BE2C (cell line): ENCODE results near the gene RAB3IP.

Experiments
- DNase-seq: peaks from one replicate; pipeline ENCODE4 v3.0.0-alpha.2; 2020
- H3K27me3 ChIP-seq: fragments of 250-450 bp; sonication (Bioruptor Pico); 2 replicates; pipeline ENCODE4 v1.5.1; 2020; ENCODE audit warnings: mild to moderate bottlenecking
- H3K36me3 ChIP-seq: fragments of 250-450 bp; sonication (Bioruptor Pico); 2 replicates; pipeline ENCODE4 v1.5.1; 2020; ENCODE audit warnings: mild to moderate bottlenecking
- H3K4me1 ChIP-seq: fragments of 250-450 bp; sonication (Bioruptor Pico); 2 replicates; pipeline ENCODE4 v1.5.1; 2020
- H3K4me3 ChIP-seq: 2 replicates; pipeline ENCODE4 v1.5.1; 2011; ENCODE audit warnings: low read depth, low read length
- H3K9me3 ChIP-seq: fragments of 250-450 bp; sonication (Bioruptor Pico); 2 replicates; pipeline ENCODE4 v1.5.1; 2020
- TF ChIP-seq, protein P1 (sequence below): IDR thresholded peaks from 2 replicates; pipeline ENCODE4 v1.5.1; 2012; ENCODE audit warnings: mild to moderate bottlenecking, low read depth, low read length

The RAB3IP gene

DNA sequence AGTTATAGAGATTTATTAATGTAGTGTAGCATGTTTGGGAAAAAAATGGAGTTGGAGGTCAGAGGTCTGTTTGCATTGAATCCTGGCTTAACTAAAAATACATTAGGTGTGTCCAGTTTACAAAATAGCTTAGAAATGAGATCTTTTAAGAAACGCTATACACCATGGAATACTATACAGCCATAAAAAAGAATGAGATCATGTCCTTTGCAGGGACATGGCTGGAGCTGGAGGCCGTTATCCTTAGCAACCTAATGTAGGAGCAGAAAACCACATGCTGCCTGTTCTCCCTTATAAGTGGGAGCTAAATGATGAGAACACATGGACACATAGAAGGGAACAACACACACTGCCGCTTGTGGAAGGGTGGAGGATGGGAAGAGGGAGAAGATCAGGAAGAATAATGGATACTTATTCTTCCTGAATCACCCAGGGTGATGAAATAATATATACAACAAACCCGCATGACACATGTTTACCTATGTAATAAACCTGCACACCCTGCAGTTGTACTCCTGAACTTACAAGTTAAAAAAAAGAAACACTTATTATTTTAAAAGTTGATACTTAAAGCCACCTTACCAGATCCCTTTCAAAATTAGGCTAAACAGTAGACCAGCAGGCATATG lies 72.3 kb downstream of the RAB3IP start:
- H3K4me1 ChIP-seq: no peaks in the 10 kb centered on the region
- no peaks in the 10 kb centered on the region for H3K27me3 ChIP-seq
- TF ChIP-seq, protein P1, sequence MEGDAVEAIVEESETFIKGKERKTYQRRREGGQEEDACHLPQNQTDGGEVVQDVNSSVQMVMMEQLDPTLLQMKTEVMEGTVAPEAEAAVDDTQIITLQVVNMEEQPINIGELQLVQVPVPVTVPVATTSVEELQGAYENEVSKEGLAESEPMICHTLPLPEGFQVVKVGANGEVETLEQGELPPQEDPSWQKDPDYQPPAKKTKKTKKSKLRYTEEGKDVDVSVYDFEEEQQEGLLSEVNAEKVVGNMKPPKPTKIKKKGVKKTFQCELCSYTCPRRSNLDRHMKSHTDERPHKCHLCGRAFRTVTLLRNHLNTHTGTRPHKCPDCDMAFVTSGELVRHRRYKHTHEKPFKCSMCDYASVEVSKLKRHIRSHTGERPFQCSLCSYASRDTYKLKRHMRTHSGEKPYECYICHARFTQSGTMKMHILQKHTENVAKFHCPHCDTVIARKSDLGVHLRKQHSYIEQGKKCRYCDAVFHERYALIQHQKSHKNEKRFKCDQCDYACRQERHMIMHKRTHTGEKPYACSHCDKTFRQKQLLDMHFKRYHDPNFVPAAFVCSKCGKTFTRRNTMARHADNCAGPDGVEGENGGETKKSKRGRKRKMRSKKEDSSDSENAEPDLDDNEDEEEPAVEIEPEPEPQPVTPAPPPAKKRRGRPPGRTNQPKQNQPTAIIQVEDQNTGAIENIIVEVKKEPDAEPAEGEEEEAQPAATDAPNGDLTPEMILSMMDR: no peak
- no peaks in the 10 kb centered on the region for H3K9me3 ChIP-seq
- no peaks in the 10 kb centered on the region for H3K36me3 ChIP-seq
- no peak overlapping the region for H3K4me3 ChIP-seq
- no peak for DNase-seq

DNA sequence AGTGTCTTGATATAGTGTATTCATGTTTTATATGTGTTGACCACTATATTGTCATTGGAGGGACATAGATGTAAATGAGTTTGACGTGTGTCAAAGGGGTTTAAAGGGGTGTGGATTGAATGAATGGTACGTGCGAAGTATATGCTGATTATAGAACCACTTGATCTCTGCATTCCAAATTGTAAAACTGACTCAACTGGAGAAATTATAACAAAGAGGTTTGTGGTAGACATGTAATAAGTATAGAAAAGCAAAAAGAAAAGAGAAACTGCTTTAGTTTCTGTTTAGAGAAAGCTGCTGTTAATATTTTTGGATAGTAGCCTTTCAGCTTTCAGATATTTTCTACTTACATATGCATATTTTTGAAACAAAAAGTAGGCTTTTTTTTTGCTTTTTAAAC lies 77.4 kb downstream of the RAB3IP start:
- Histone ChIP-seq H3K36me3 (no peaks in the 10 kb centered on the region), H3K9me3 (no peaks in the 10 kb centered on the region), H3K4me3 (no peak overlapping the region), H3K4me1 (no peaks in the 10 kb centered on the region), H3K27me3 (no peaks in the 10 kb centered on the region)
- no peak for DNase-seq
- TF ChIP-seq, protein P1: no peak

GRCh38 chr12:69821032-69821455 lies 82.4 kb downstream of the RAB3IP start:
- no peaks in the 10 kb centered on the region for H3K9me3 ChIP-seq
- TF ChIP-seq, protein P1: no peak
- no peaks in the 10 kb centered on the region for H3K4me1 ChIP-seq
- H3K36me3 ChIP-seq: no peaks in the 10 kb centered on the region
- H3K27me3 ChIP-seq: no peaks in the 10 kb centered on the region
- H3K4me3 ChIP-seq: no peak overlapping the region
- no peak for DNase-seq

- H3K4me3 ChIP-seq: no peak overlapping the region
- no peaks in the 10 kb centered on the region for H3K4me1 ChIP-seq
- DNase-seq: peak; percentile 14
- H3K36me3 ChIP-seq: no peaks in the 10 kb centered on the region
- TF ChIP-seq, protein P1: no peak
- H3K9me3 ChIP-seq: no peaks in the 10 kb centered on the region
- no peaks in the 10 kb centered on the region for H3K27me3 ChIP-seq
Measured at GRCh38 chr12:69821456-69822159, 82.9 kb downstream of the RAB3IP start.

DNA sequence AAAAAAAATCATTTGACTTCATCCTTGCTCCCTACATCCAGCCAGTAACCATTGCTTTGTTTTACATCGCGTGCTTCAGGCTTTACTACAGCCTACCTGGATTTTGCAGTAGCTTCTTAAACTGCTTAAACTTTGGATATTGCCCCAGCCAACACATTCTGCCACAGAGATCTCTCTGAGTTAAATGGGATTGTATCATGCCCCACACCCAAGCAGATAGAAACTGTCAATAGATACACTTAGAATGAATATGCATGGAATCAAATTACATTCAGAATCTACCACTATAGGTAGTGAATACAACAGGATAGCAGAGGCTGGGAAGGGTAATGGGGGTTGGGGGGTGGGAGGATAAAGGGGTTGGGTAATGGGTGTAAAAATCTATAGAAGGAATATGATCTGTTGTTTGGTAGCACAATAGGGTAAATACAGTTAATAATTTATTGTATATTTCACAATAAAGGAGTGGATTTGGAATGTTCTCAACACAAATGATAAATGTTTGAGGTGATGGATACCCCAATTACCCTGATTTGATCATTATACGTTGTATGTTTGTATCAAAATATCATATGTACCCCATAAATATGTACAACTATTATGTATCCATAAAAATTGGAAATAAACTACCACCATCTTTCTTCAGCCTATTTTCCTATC lies 83.7 kb downstream of the RAB3IP start:
- TF ChIP-seq, protein P1: no peak
- DNase-seq: no peak

DNA sequence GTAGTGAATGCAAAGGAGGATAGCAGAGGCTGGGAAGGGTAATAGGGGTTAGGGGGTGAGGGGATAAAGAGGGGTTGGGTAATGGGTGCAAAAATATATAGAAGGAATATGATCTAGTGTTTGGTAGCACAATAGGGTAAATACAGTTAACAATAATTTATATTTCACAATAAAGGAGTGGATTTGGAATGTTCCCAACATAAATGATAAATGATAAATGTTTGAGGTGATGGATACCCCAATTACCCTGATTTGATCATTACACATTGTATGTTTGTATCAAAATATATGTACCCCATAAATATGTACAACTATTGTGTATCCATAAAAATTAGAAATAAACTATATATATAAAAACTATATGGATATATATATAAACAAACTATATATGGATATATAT lies 85.4 kb downstream of the RAB3IP start:
- no peak for DNase-seq
- no peaks in the 10 kb centered on the region for H3K36me3 ChIP-seq
- no peak overlapping the region for H3K4me3 ChIP-seq
- no peaks in the 10 kb centered on the region for H3K4me1 ChIP-seq
- no peaks in the 10 kb centered on the region for H3K9me3 ChIP-seq
- peaks cover 10% of the 10 kb centered on the region for H3K27me3 ChIP-seq
- TF ChIP-seq, protein P1: no peak

More for the DNA sequence above, 83.7 kb downstream of the RAB3IP start:
- Histone ChIP-seq H3K4me1 (no peaks in the 10 kb centered on the region), H3K9me3 (no peaks in the 10 kb centered on the region), H3K36me3 (no peaks in the 10 kb centered on the region), H3K27me3 (no peaks in the 10 kb centered on the region; the same call in 1 of the 2 replicates), H3K4me3 (no peak overlapping the region)
